B cell (primary cell): Measurements from ENCODE around the gene HECTD3. TPM values are rescaled to one million over a fixed set of nuclear protein-coding genes. Genes with fewer than 3 reads are reported as not detected.

Experiments used
- ATAC-seq: fragments of 200-7000 bp; cut with Tn5 transposase; one replicate; pipeline ENCODE4 v1.10.0; 2021; ENCODE audit warnings: low read depth, mild to moderate bottlenecking, moderate number of reproducible peaks, moderate library complexity
- CTCF ChIA-PET: fragments of 350-600 bp; sonication (Branson Sonifier 250); formaldehyde crosslinking; loops from one replicate; lab custom pipeline; 2021; ENCODE audit warnings: antibody characterized with exemption, inconsistent platforms; lab: Charles Lee
- POLR2A ChIA-PET: fragments of 350-600 bp; sonication (Branson Sonifier 250); formaldehyde crosslinking; loops from one replicate; lab custom pipeline; 2021; ENCODE audit warnings: antibody characterized with exemption; lab: Charles Lee
- DNase-seq: peaks from one replicate; pipeline ENCODE4 v3.0.0; 2013
- H2AFZ ChIP-seq: 2 replicates; pipeline ENCODE4 v1.6.1; 2012; ENCODE audit warnings: mild to moderate bottlenecking, low read depth, low read length; ENCODE audit not compliant: insufficient read depth, poor library complexity, severe bottlenecking
- H3K27ac ChIP-seq, 2 donors: 1 replicate in 1 of 2; 2 replicates in 1 of 2; pipeline ENCODE4 v1.5.1; 2012 to 2013; ENCODE audit warnings: low read length in 2 of 2, mild to moderate bottlenecking in 2 of 2, moderate library complexity in 1 of 2
- H3K27me3 ChIP-seq, 4 experiments: fragments of 200-600 bp in 1 of 4; sonication (generic) in 1 of 4; replicated peaks in 1 of 4; 1 replicate in 2 of 4; 2 replicates in 2 of 4; pipeline versions ENCODE4 v1.6.1 to v1.7.0; 2013 to 2016; ENCODE audit warnings: low read length in 3 of 4, mild to moderate bottlenecking in 2 of 4, mixed read lengths in 1 of 4, moderate library complexity in 1 of 4; ENCODE audit not compliant: insufficient read depth in 4 of 4, control insufficient read depth in 3 of 4; ENCODE audit errors: control extremely low read depth in 1 of 4
- H3K36me3 ChIP-seq, 2 experiments: replicated peaks in 1 of 2; 1 replicate in 1 of 2; 2 replicates in 1 of 2; pipeline versions ENCODE4 v1.6.1 to v1.7.1; 2013; ENCODE audit warnings: low read length in 1 of 2; ENCODE audit not compliant: insufficient read depth in 2 of 2, control insufficient read depth in 1 of 2; ENCODE audit errors: control extremely low read depth in 1 of 2, extremely low read depth in 1 of 2
- H3K4me1 ChIP-seq, 2 donors: fragments of 200-600 bp in 1 of 2; sonication (generic) in 1 of 2; 1 replicate in 1 of 2; 2 replicates in 1 of 2; pipeline versions ENCODE4 v1.5.1 to v1.6.1; 2013 to 2017; ENCODE audit warnings: low read length in 2 of 2; ENCODE audit not compliant: control insufficient read depth in 2 of 2, insufficient read depth in 2 of 2
- H3K4me2 ChIP-seq: replicated peaks from 2 replicates; pipeline ENCODE3; 2012; ENCODE audit warnings: mild to moderate bottlenecking, low read depth, low read length; ENCODE audit not compliant: poor library complexity, severe bottlenecking
- H3K4me3 ChIP-seq, 5 experiments: fragments of 200-600 bp in 1 of 5; sonication (generic) in 1 of 5; 1 replicate in 3 of 5; 2 replicates in 2 of 5; pipeline versions ENCODE4 v1.5.1 to v1.7.0; 2011 to 2016; ENCODE audit warnings: low read length in 4 of 5, mild to moderate bottlenecking in 4 of 5, low read depth in 2 of 5, control low read depth in 1 of 5, moderate library complexity in 1 of 5; ENCODE audit not compliant: insufficient read depth in 1 of 5; ENCODE audit errors: control extremely low read depth in 1 of 5, extremely low read depth in 1 of 5
- H3K79me2 ChIP-seq: fragments of 200-600 bp; sonication (generic); one replicate; pipeline ENCODE4 v1.6.0; 2016; ENCODE audit warnings: low read length; ENCODE audit not compliant: control insufficient read depth, insufficient read depth
- H3K9ac ChIP-seq: fragments of 200-600 bp; sonication (generic); 2 replicates; pipeline ENCODE4 v1.6.1; 2017; ENCODE audit warnings: mild to moderate bottlenecking, low read length, moderate library complexity
- H3K9me3 ChIP-seq, 3 donors: one replicate each; pipeline versions ENCODE4 v1.6.1 to v1.7.1; 2013; ENCODE audit warnings: low read length in 2 of 3; ENCODE audit not compliant: control insufficient read depth in 2 of 3, insufficient read depth in 1 of 3; ENCODE audit errors: control extremely low read depth in 1 of 3
- H4K20me1 ChIP-seq: 2 replicates; pipeline ENCODE4 v1.6.0; 2012; ENCODE audit warnings: mild to moderate bottlenecking, low read length; ENCODE audit not compliant: insufficient read depth, control insufficient read depth, poor library complexity, severe bottlenecking
- H3K27ac Mint-ChIP-seq: one replicate; pipeline ENCODE4 v1.8.0; 2021; ENCODE audit warnings: mixed read lengths
- H3K27me3 Mint-ChIP-seq: one replicate; pipeline ENCODE4 v1.8.0; 2021; ENCODE audit warnings: mixed read lengths
- H3K4me1 Mint-ChIP-seq: one replicate; pipeline ENCODE4 v1.8.0; 2021; ENCODE audit warnings: mixed read lengths
- H3K4me3 Mint-ChIP-seq: one replicate; pipeline ENCODE4 v1.8.0; 2021; ENCODE audit warnings: mixed read lengths
- H3K9me3 Mint-ChIP-seq: one replicate; pipeline ENCODE4 v1.8.0; 2022; ENCODE audit warnings: mixed read lengths; ENCODE audit not compliant: insufficient read depth
- EZH2 ChIP-seq: IDR thresholded peaks from 2 replicates; pipeline ENCODE4 v1.6.1; 2012; ENCODE audit warnings: borderline replicate concordance, low read depth, mild to moderate bottlenecking, moderate library complexity, low read length; ENCODE audit not compliant: insufficient read depth, poor library complexity, severe bottlenecking
- WGBS: methylation state at CpG from one replicate; pipeline ENCODE4 v1.1.5; 2013; ENCODE audit warnings: missing lambda C conversion rate; ENCODE audit not compliant: insufficient coverage; 5-methylcytosine and 5-hydroxymethylcytosine counted together
- intact Hi-C: fragments of 100-400 bp; cut with micrococcal nuclease; formaldehyde crosslinking; loops from one replicate; pipeline ENCODE4 v1.10.0; 2022
- polyA plus RNA-seq: library from polyadenylated mRNA; depleted of rRNA; stranded (reverse); fragments of >200 nt; gene quantifications from 2 replicates; pipeline ENCODE4 v1.2.3, GENCODE V29; 2012
- total RNA-seq, 2 donors: library from RNA; stranded (reverse); fragments of 120-200 nt in 1 of 2; gene quantifications; 1 replicate in 1 of 2; 2 replicates in 1 of 2; pipeline versions ENCODE4 v1.2.3 to v1.2.4, GENCODE V29; 2013 to 2022
- TF ChIP-seq, protein P1 (sequence below): fragments of 200-600 bp; IDR thresholded peaks from one replicate; pipeline ENCODE4 v1.8.0; 2022; ENCODE audit warnings: antibody characterized with exemption, mild to moderate bottlenecking

Gene HECTD3
- total and polyA plus RNA-seq, 2 donors (not counting 1 experiment from before 2014, with no cell fraction given) = 44.5 to 66.8 TPM

DNA sequence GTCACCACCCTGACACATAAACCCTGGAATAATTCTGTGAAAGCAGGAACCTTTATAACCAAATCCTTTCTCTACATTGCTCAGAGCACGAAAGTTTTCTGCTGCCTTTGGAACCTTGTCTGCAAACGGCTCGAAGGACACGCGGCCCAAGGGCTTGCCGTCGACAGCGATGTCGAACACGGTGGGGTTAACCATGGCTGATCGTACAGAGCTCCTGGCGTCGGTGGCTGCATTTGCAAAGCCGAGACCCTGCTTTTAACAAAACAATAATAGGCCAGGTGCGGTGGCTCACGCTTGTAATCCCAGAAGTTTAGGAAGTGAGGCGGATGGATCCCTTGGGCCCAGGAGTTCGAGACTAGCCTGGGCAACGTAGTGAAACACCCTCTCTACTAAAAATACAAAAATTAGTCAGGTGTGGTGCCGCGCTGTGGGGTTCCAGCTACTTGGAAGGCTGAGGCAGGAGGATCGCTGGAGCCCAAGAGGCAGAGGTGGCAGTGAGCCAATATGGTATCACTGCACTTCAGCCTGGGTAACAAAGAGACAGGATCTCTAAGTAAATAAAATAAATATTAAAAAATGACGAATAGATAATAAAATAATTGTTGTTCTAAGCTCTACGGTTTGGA lies 22.5 kb downstream of the HECTD3 start:
- no peaks in the 10 kb centered on the region for H3K27me3 ChIP-seq
- 95% methylated on average over 18 of the region's 24 CpGs for WGBS
- no peak overlapping the region for H3K4me2 ChIP-seq
- H3K4me1 ChIP-seq = peaks cover 9 to 19% of the 10 kb centered on the region in 2 donors
- no peak for ATAC-seq
- no peak overlapping the region for H3K27ac ChIP-seq
- H3K36me3 ChIP-seq = no peaks in the 10 kb centered on the region
- intact Hi-C loops = loop anchor here (5.0 kb wide), 1 partner anchor 201 kb away; the partner anchor contains the start of gene BEST4
- H3K4me1 Mint-ChIP-seq = peaks cover 18% of the 10 kb centered on the region
- H3K4me3 ChIP-seq = no peak overlapping the region
- H4K20me1 ChIP-seq = no peaks in the 10 kb centered on the region
- no peak for DNase-seq
- no peaks in the 10 kb centered on the region for H3K9me3 Mint-ChIP-seq
- no peak overlapping the region for H2AFZ ChIP-seq
- H3K27me3 Mint-ChIP-seq = peaks cover 3% of the 10 kb centered on the region
- H3K27ac Mint-ChIP-seq = no peak overlapping the region
- peaks cover 23% of the 10 kb centered on the region for H3K79me2 ChIP-seq
- H3K9me3 ChIP-seq = no peaks in the 10 kb centered on the region
- H3K4me3 Mint-ChIP-seq = peak overlapping the region; percentile 54
- H3K9ac ChIP-seq = no peak overlapping the region
- CTCF ChIA-PET = interaction anchor here (0.5 to 4.4 kb wide), 6 partner anchors 24 to 504 kb away, joined by 3 to 37 read pairs (median 4); partner anchors contain the start of genes HECTD3, PLK3 and UROD
- TF ChIP-seq EZH2 = no peak
- TF ChIP-seq, protein P1, sequence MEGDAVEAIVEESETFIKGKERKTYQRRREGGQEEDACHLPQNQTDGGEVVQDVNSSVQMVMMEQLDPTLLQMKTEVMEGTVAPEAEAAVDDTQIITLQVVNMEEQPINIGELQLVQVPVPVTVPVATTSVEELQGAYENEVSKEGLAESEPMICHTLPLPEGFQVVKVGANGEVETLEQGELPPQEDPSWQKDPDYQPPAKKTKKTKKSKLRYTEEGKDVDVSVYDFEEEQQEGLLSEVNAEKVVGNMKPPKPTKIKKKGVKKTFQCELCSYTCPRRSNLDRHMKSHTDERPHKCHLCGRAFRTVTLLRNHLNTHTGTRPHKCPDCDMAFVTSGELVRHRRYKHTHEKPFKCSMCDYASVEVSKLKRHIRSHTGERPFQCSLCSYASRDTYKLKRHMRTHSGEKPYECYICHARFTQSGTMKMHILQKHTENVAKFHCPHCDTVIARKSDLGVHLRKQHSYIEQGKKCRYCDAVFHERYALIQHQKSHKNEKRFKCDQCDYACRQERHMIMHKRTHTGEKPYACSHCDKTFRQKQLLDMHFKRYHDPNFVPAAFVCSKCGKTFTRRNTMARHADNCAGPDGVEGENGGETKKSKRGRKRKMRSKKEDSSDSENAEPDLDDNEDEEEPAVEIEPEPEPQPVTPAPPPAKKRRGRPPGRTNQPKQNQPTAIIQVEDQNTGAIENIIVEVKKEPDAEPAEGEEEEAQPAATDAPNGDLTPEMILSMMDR = no peak
- POLR2A ChIA-PET = interaction anchor here (0.7 kb wide), 1 partner anchor 221 kb away, joined by 3 read pairs; no protein-coding TSS in a partner anchor
